Endothelial cell of umbilical vein (primary cell): ENCODE results near the gene C6orf163.

Experiments used
- CTCF ChIP-seq, 2 donors: IDR thresholded peaks; 1 replicate in 1 of 2; 2 replicates in 1 of 2; pipeline ENCODE4 v1.5.1; 2011; ENCODE audit warnings: low read length in 2 of 2, mild to moderate bottlenecking in 2 of 2, moderate library complexity in 2 of 2, control low read depth in 1 of 2, inconsistent platforms in 1 of 2, low read depth in 1 of 2; ENCODE audit not compliant: insufficient read depth in 1 of 2; ENCODE audit errors: extremely low read depth in 1 of 2
- EZH2 ChIP-seq: IDR thresholded peaks from 2 replicates; pipeline ENCODE4 v1.6.1; 2012; ENCODE audit warnings: borderline replicate concordance, low read depth, mild to moderate bottlenecking, moderate library complexity, low read length, inconsistent platforms; ENCODE audit not compliant: severe bottlenecking
- FOS ChIP-seq: IDR thresholded peaks from 2 replicates; pipeline ENCODE4 v1.6.1; 2011; ENCODE audit warnings: mild to moderate bottlenecking, low read length, moderate library complexity, borderline replicate concordance; ENCODE audit not compliant: insufficient read depth
- POLR2AphosphoS5 ChIP-seq: IDR thresholded peaks from 2 replicates; pipeline ENCODE4 v1.6.1; 2012; ENCODE audit warnings: low read depth, mild to moderate bottlenecking, control low read depth, low read length, moderate library complexity; ENCODE audit not compliant: insufficient read depth

DNA sequence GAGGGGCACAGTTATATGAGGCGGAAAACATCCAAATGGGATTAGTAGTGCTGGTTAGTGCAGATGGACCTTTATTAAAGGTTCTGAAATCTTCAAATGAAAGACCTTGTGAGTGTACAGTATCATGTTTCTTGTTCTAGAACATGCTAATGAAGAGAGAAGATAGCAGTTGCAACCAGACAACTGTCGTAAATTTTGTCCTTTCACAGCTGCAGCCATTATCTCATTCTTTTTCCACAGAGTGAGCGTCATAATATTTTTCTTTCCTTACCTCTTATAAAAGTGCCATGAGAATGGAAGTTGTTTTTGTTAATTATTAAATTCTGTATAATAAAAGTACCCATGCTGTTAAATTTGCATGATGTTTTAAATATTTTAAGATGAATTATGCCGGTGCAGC, 4.4 kb upstream of the C6orf163 start:
- TF ChIP-seq POLR2AphosphoS5 (no peak), CTCF (IDR thresholded peaks at IDR 0.05; ENCODE audit: extremely low read depth in 1 of 2, insufficient read depth in 1 of 2, low read depth in 1 of 2, low read length in 2 of 2) (no peak), FOS (no peak), EZH2 (no peak)
